Suprapubic skin (tissue), 4 donors: Measurements from ENCODE around the gene GSN. TPM values are rescaled to one million over a fixed set of nuclear protein-coding genes. Genes with fewer than 3 reads are reported as not detected.

ENCODE experiments used
- DNase-seq, 2 donors: peaks; one replicate each; pipeline ENCODE4 v3.0.0-alpha.2; 2019; ENCODE audit warnings: low spot score in 2 of 2
- H3K27ac ChIP-seq: fragments of 200-600 bp; sonication (generic); one replicate; pipeline ENCODE4 v1.5.1; 2019
- H3K27me3 ChIP-seq: fragments of 200-600 bp; sonication (generic); one replicate; pipeline ENCODE4 v1.5.1; 2019
- H3K36me3 ChIP-seq: fragments of 200-600 bp; sonication (generic); one replicate; pipeline ENCODE4 v1.5.1; 2019
- H3K4me1 ChIP-seq: fragments of 200-600 bp; sonication (generic); one replicate; pipeline ENCODE4 v1.5.1; 2019
- H3K4me3 ChIP-seq: fragments of 200-600 bp; sonication (generic); one replicate; pipeline ENCODE4 v1.5.1; 2019; ENCODE audit warnings: mild to moderate bottlenecking
- H3K9me3 ChIP-seq: fragments of 200-600 bp; sonication (generic); one replicate; pipeline ENCODE4 v1.5.1; 2019
- CTCF ChIP-seq, 2 donors: fragments of 200-600 bp in 1 of 2; fragments of 450-650 bp in 1 of 2; sonication (generic) in 1 of 2; IDR thresholded peaks; one replicate each; pipeline ENCODE4 v1.5.1; 2016 to 2019; ENCODE audit warnings: antibody characterized with exemption in 2 of 2, mild to moderate bottlenecking in 1 of 2, moderate library complexity in 1 of 2
- EP300 ChIP-seq: sonication (generic); formaldehyde crosslinking; IDR thresholded peaks from one replicate; pipeline ENCODE4 v1.6.1; 2017; ENCODE audit warnings: antibody characterized with exemption
- POLR2A ChIP-seq, 2 donors: fragments of 450-650 bp; IDR thresholded peaks; one replicate each; pipeline ENCODE4 v1.6.1; 2017; ENCODE audit warnings: antibody characterized with exemption in 2 of 2, mild to moderate bottlenecking in 2 of 2, moderate library complexity in 2 of 2
- POLR2AphosphoS5 ChIP-seq, 3 donors: sonication (generic); formaldehyde crosslinking; IDR thresholded peaks; one replicate each; pipeline ENCODE4 v1.6.1; 2017; ENCODE audit warnings: antibody characterized with exemption in 3 of 3
- WGBS: methylation state at CpG from one replicate; pipeline ENCODE4 v1.1.5; 2018; 5-methylcytosine and 5-hydroxymethylcytosine counted together
- total RNA-seq, 4 donors: library from RNA; depleted of rRNA; stranded (reverse); fragments of >200 nt; gene quantifications; one replicate each; pipeline ENCODE4 v1.1.0, GENCODE V29; 2016

GSN gene
- total RNA-seq, 4 donors from 2014 or later: 681 to 944 (median 771) TPM

GRCh38 chr9:121239071-121239470 is 28.9 kb upstream of the GSN start:
- H3K4me1 ChIP-seq: no peaks in the 10 kb centered on the region
- TF ChIP-seq CTCF (IDR thresholded peaks at IDR 0.05) (no peak), POLR2A (IDR thresholded peaks at IDR 0.05) (no peak), EP300 (no peak), POLR2AphosphoS5 (IDR thresholded peaks at IDR 0.05) (no peak)
- H3K36me3 ChIP-seq: no peaks in the 10 kb centered on the region
- no peaks in the 10 kb centered on the region for H3K9me3 ChIP-seq
- no peak for DNase-seq
- 88% methylated on average over 3 of the region's 3 CpGs for WGBS
- H3K27me3 ChIP-seq: no peaks in the 10 kb centered on the region
- H3K4me3 ChIP-seq: no peak overlapping the region
- H3K27ac ChIP-seq: no peak overlapping the region

- Histone ChIP-seq H3K9me3 (no peaks in the 10 kb centered on the region), H3K27ac (no peak overlapping the region), H3K4me1 (no peaks in the 10 kb centered on the region), H3K36me3 (no peaks in the 10 kb centered on the region), H3K27me3 (no peaks in the 10 kb centered on the region), H3K4me3 (no peak overlapping the region)
- no peak for DNase-seq
- WGBS: 93% methylated on average over 5 of the region's 5 CpGs
- TF ChIP-seq EP300 (no peak), POLR2A (IDR thresholded peaks at IDR 0.05) (no peak), CTCF (IDR thresholded peaks at IDR 0.05) (no peak), POLR2AphosphoS5 (IDR thresholded peaks at IDR 0.05) (no peak)
Observed at GRCh38 chr9:121239851-121240250, 28.1 kb upstream of the GSN start.

- H3K9me3 ChIP-seq: no peaks in the 10 kb centered on the region
- no peak for TF ChIP-seq POLR2A (IDR thresholded peaks at IDR 0.05)
- no peak for TF ChIP-seq EP300
- no peak for TF ChIP-seq CTCF (IDR thresholded peaks at IDR 0.05)
- TF ChIP-seq POLR2AphosphoS5 (IDR thresholded peaks at IDR 0.05): no peak
- H3K27me3 ChIP-seq: no peaks in the 10 kb centered on the region
- DNase-seq: no peak
- no peak overlapping the region for H3K4me3 ChIP-seq
- H3K4me1 ChIP-seq: no peaks in the 10 kb centered on the region
- peak overlapping the region; percentile 38 for H3K27ac ChIP-seq
- H3K36me3 ChIP-seq: no peaks in the 10 kb centered on the region
- 70% methylated on average over 6 of the region's 6 CpGs for WGBS
Observed at GRCh38 chr9:121240472-121241135, 27.4 kb upstream of the GSN start.

GRCh38 chr9:121242219-121242958 is 25.6 kb upstream of the GSN start:
- H3K4me3 ChIP-seq: no peak overlapping the region
- no peaks in the 10 kb centered on the region for H3K36me3 ChIP-seq
- no peak overlapping the region for H3K27ac ChIP-seq
- H3K27me3 ChIP-seq: no peaks in the 10 kb centered on the region
- H3K4me1 ChIP-seq: peaks cover 4% of the 10 kb centered on the region
- H3K9me3 ChIP-seq: no peaks in the 10 kb centered on the region
- no peak for DNase-seq
- no peak for TF ChIP-seq CTCF (IDR thresholded peaks at IDR 0.05)
- TF ChIP-seq EP300: no peak
- no peak for TF ChIP-seq POLR2A (IDR thresholded peaks at IDR 0.05)
- TF ChIP-seq POLR2AphosphoS5 (IDR thresholded peaks at IDR 0.05): no peak
- 52% methylated on average over 5 of the region's 5 CpGs for WGBS

- Histone ChIP-seq H3K4me1 (peaks cover 4% of the 10 kb centered on the region), H3K9me3 (no peaks in the 10 kb centered on the region), H3K27ac (no peak overlapping the region), H3K36me3 (no peaks in the 10 kb centered on the region), H3K4me3 (no peak overlapping the region), H3K27me3 (no peaks in the 10 kb centered on the region)
- no peak for TF ChIP-seq CTCF (IDR thresholded peaks at IDR 0.05)
- WGBS: 67% methylated on average over 4 of the region's 4 CpGs
- no peak for DNase-seq
Observed at GRCh38 chr9:121242959-121243346, 25.0 kb upstream of the GSN start.
